HepG2 (cell line): ENCODE measurements around the gene ACSF3. TPM values are rescaled to one million over a fixed set of nuclear protein-coding genes. Genes with fewer than 3 reads are reported as not detected.

Source experiments
- AHDC1 ChIP-seq: sonication (generic); formaldehyde crosslinking; IDR thresholded peaks from 2 replicates; pipeline ENCODE4 v1.5.1; 2020; ENCODE audit warnings: mild to moderate bottlenecking, missing genetic modification reagents, borderline replicate concordance
- HMG20A ChIP-seq: IDR thresholded peaks from 2 replicates; pipeline ENCODE4 v1.6.1; 2016; ENCODE audit warnings: borderline replicate concordance
- HNF4A ChIP-seq: sonication (generic); formaldehyde crosslinking; IDR thresholded peaks from 2 replicates; pipeline ENCODE4 v1.4.0; 2020; ENCODE audit warnings: missing genetic modification reagents
- HNRNPH1 ChIP-seq: fragments of 200-400 bp; formaldehyde crosslinking; optimal IDR thresholded peaks from 2 replicates; pipeline ENCODE3; 2017; ENCODE audit warnings: mild to moderate bottlenecking, low read depth, low read length
- HNRNPL ChIP-seq: fragments of 200-400 bp; formaldehyde crosslinking; IDR thresholded peaks from 2 replicates; pipeline ENCODE4 v1.6.1; 2017; ENCODE audit warnings: mild to moderate bottlenecking, low read depth, low read length
- HOXA7 ChIP-seq: sonication (generic); formaldehyde crosslinking; IDR thresholded peaks from 2 replicates; pipeline ENCODE4 v1.8.1; 2022; ENCODE audit warnings: mild to moderate bottlenecking, missing genetic modification reagents, moderate library complexity
- JUND ChIP-seq: sonication (generic); formaldehyde crosslinking; IDR thresholded peaks from 2 replicates; pipeline ENCODE4 v1.8.0; 2022; ENCODE audit warnings: mild to moderate bottlenecking, missing genetic modification reagents
- KMT2B ChIP-seq: IDR thresholded peaks from 2 replicates; pipeline ENCODE4 v1.6.1; 2016; ENCODE audit warnings: missing genetic modification reagents, missing compliant biosample characterization
- SKIL ChIP-seq: sonication (generic); formaldehyde crosslinking; IDR thresholded peaks from 2 replicates; pipeline ENCODE4 v1.8.0; 2022; ENCODE audit warnings: missing genetic modification reagents, mild to moderate bottlenecking, moderate library complexity, borderline replicate concordance
- U2AF2 ChIP-seq: fragments of 200-400 bp; formaldehyde crosslinking; IDR thresholded peaks from 2 replicates; pipeline ENCODE4 v1.6.1; 2017; ENCODE audit warnings: low read depth, mild to moderate bottlenecking, low read length
- YY1 ChIP-seq: IDR thresholded peaks from 2 replicates; pipeline ENCODE4 v1.6.1; 2011; ENCODE audit warnings: low read length, low read depth, moderate library complexity, mild to moderate bottlenecking; ENCODE audit not compliant: insufficient read depth, insufficient replicate concordance
- ZBTB42 ChIP-seq: sonication (generic); formaldehyde crosslinking; IDR thresholded peaks from 2 replicates; pipeline ENCODE4 v1.5.0; 2020; ENCODE audit warnings: mild to moderate bottlenecking, missing genetic modification reagents
- ZBTB7A ChIP-seq: sonication (generic); formaldehyde crosslinking; IDR thresholded peaks from 2 replicates; pipeline ENCODE4 v1.8.0; 2022; ENCODE audit warnings: mild to moderate bottlenecking, missing genetic modification reagents
- ZFP91 ChIP-seq: sonication (generic); formaldehyde crosslinking; IDR thresholded peaks from 2 replicates; pipeline ENCODE4 v1.9.0; 2022; ENCODE audit warnings: missing genetic modification reagents, mild to moderate bottlenecking, borderline replicate concordance
- ZNF136 ChIP-seq: sonication (generic); formaldehyde crosslinking; IDR thresholded peaks from 2 replicates; pipeline ENCODE4 v1.8.1; 2022; ENCODE audit warnings: low read depth, mild to moderate bottlenecking, moderate library complexity, missing genetic modification reagents
- ZNF276 ChIP-seq: sonication (generic); formaldehyde crosslinking; IDR thresholded peaks from 2 replicates; pipeline ENCODE4 v1.4.0; 2020; ENCODE audit warnings: mild to moderate bottlenecking, low read depth, missing genetic modification reagents
- ZSCAN9 ChIP-seq: IDR thresholded peaks from 2 replicates; pipeline ENCODE4 v1.6.1; 2016; ENCODE audit warnings: borderline replicate concordance
- polyA plus RNA-seq, 8 experiments: library from polyadenylated mRNA; depleted of rRNA in 3 of 8; stranded (reverse) in 7 of 8; unstranded in 1 of 8; fragments of >200 nt; fragmentation: Illumina TruSeq in 4 of 8; extraction: Trizol in 4 of 8; gene quantifications; 2 replicates each; pipeline versions ENCODE4 v1.2.1 to v1.2.3, GENCODE V29; 2011 to 2016; ENCODE audit warnings: low read depth in 4 of 8, missing spikeins in 1 of 8, mixed read lengths in 1 of 8; ENCODE audit not compliant: insufficient read depth in 1 of 8
- total RNA-seq, 5 experiments: library from RNA; depleted of rRNA; stranded (reverse); fragments of >200 nt; fragmentation: Illumina TruSeq; extraction: Trizol; gene quantifications; 2 replicates each; pipeline ENCODE4 v1.2.3, GENCODE V29; 2016; ENCODE audit warnings: low read depth in 1 of 5

Gene ACSF3
- total and polyA plus RNA-seq, 2 of the 13 experiments (the other 11 are each of a cell fraction or from before 2014, with no cell fraction given), result 14.9 to 30.6 TPM

- TF ChIP-seq ZFP91 (CRISPR knock-in tag) (peak; percentile 68; the same call in 1 of the 2 replicates), HNF4A (CRISPR knock-in tag) (no peak), ZNF136 (CRISPR knock-in tag) (peak; percentile 18; the same call in 1 of the 2 replicates), ZBTB7A (CRISPR knock-in tag) (0 out of 2 replicates have a peak, but pooled peaks have one; percentile 29), ZSCAN9 (CRISPR knock-in tag) (no peak), HOXA7 (no peak), HNRNPL (0 out of 2 replicates have a peak, but pooled peaks have one; percentile 0), ZNF276 (CRISPR knock-in tag) (no peak; the same call in 1 of the 2 replicates), YY1 (no peak), AHDC1 (CRISPR knock-in tag) (no peak), JUND (CRISPR knock-in tag) (no peak), HMG20A (CRISPR knock-in tag) (no peak), ZBTB42 (CRISPR knock-in tag) (0 out of 2 replicates have a peak, but pooled peaks have one; percentile 14), U2AF2 (no peak), HNRNPH1 (no peak), SKIL (CRISPR knock-in tag) (no peak), KMT2B (CRISPR knock-in tag) (no peak)
Observed at GRCh38 chr16:89159850-89160354, 66.2 kb downstream of the ACSF3 start (continued).
